Mesothelial cell of epicardium (in vitro differentiated cells): Measurements from ENCODE around the gene ORM1. TPM values are rescaled to one million over a fixed set of nuclear protein-coding genes. Genes with fewer than 3 reads are reported as not detected.
A peak's percentile ranks its signal among the peaks of the same experiment; 100 is the strongest.

Experiments used
- DNase-seq, 2 experiments: peaks; one replicate each; pipeline ENCODE4 v3.0.0; 2021; ENCODE audit warnings: low spot score in 2 of 2; ENCODE audit not compliant: unreplicated experiment in 2 of 2
- H3K27ac Mint-ChIP-seq: 2 replicates; pipeline ENCODE4 v1.8.0; 2021; ENCODE audit warnings: mixed read lengths
- H3K27me3 Mint-ChIP-seq: 2 replicates; pipeline ENCODE4 v1.8.0; 2021; ENCODE audit warnings: low read depth, mixed read lengths
- H3K36me3 Mint-ChIP-seq: 2 replicates; pipeline ENCODE4 v1.8.0; 2021; ENCODE audit warnings: mixed read lengths
- H3K4me1 Mint-ChIP-seq: 2 replicates; pipeline ENCODE4 v1.8.0; 2021; ENCODE audit warnings: mixed read lengths
- H3K4me3 Mint-ChIP-seq: 2 replicates; pipeline ENCODE4 v1.8.0; 2021; ENCODE audit warnings: mild to moderate bottlenecking, moderate library complexity, mixed read lengths
- H3K9me3 Mint-ChIP-seq: 2 replicates; pipeline ENCODE4 v1.8.0; 2021; ENCODE audit warnings: mixed read lengths
- CTCF ChIP-seq: fragments of 200-600 bp; sonication (generic); IDR thresholded peaks from one replicate; pipeline ENCODE4 v1.5.0; 2021; ENCODE audit warnings: antibody characterized with exemption; ENCODE audit not compliant: unreplicated experiment
- total RNA-seq: library from RNA; stranded (reverse); gene quantifications from 3 replicates; pipeline ENCODE4 v1.2.1, GENCODE V29; 2021

The ORM1 gene
- total RNA-seq, 1 donor from 2014 or later = not detected

DNA sequence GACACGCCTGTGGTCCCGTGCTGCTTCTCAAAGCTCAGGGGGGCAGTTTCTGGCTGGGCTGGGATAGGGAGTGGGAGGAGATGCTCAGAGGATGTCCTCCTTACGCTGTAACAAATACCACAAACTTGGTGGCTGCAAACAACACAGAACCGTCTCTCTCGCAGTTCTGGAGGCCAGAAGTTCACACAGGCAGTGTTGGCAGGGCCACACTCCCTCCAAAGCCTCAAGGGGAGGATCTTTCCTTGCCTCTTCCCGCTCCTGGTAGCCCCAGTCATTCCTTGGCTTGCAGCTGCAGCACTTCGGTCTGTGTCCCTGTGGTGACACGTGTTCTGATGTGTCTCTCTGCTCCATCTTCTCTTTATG, 10.4 kb upstream of the ORM1 start:
- DNase-seq = peak in 1 of 2 experiments; percentile 24
- H3K4me3 Mint-ChIP-seq = no peak overlapping the region
- no peaks in the 10 kb centered on the region for H3K9me3 Mint-ChIP-seq
- no peak for TF ChIP-seq CTCF
- H3K27ac Mint-ChIP-seq = no peak overlapping the region
- H3K4me1 Mint-ChIP-seq = no peaks in the 10 kb centered on the region
- peaks cover 23% of the 10 kb centered on the region for H3K36me3 Mint-ChIP-seq
- H3K27me3 Mint-ChIP-seq = no peaks in the 10 kb centered on the region

GRCh38 chr9:114313186-114313585, 9.7 kb upstream of the ORM1 start:
- no peaks in the 10 kb centered on the region for H3K4me1 Mint-ChIP-seq
- no peak for TF ChIP-seq CTCF
- H3K27ac Mint-ChIP-seq = no peak overlapping the region
- H3K4me3 Mint-ChIP-seq = no peak overlapping the region
- H3K36me3 Mint-ChIP-seq = peaks cover 20% of the 10 kb centered on the region
- H3K27me3 Mint-ChIP-seq = no peaks in the 10 kb centered on the region
- DNase-seq = no peak
- no peaks in the 10 kb centered on the region for H3K9me3 Mint-ChIP-seq

- TF ChIP-seq CTCF = no peak
- DNase-seq = peak in 1 of 2 experiments; percentile 22
- Mint-ChIP-seq H3K9me3 (no peaks in the 10 kb centered on the region), H3K4me1 (no peaks in the 10 kb centered on the region), H3K36me3 (peaks cover 20% of the 10 kb centered on the region), H3K4me3 (no peak overlapping the region), H3K27me3 (no peaks in the 10 kb centered on the region), H3K27ac (no peak overlapping the region)
These were observed 8.5 kb upstream of the ORM1 start for GRCh38 chr9:114314256-114314867.

- no peak overlapping the region for H3K27ac Mint-ChIP-seq
- no peaks in the 10 kb centered on the region for H3K27me3 Mint-ChIP-seq
- no peak for TF ChIP-seq CTCF
- no peak overlapping the region for H3K4me3 Mint-ChIP-seq
- peak in 1 of 2 experiments; percentile 26 for DNase-seq
- H3K9me3 Mint-ChIP-seq = no peaks in the 10 kb centered on the region
- no peaks in the 10 kb centered on the region for H3K4me1 Mint-ChIP-seq
- peaks cover 15% of the 10 kb centered on the region for H3K36me3 Mint-ChIP-seq
These were observed 7.8 kb upstream of the ORM1 start for GRCh38 chr9:114314881-114315722.

DNA sequence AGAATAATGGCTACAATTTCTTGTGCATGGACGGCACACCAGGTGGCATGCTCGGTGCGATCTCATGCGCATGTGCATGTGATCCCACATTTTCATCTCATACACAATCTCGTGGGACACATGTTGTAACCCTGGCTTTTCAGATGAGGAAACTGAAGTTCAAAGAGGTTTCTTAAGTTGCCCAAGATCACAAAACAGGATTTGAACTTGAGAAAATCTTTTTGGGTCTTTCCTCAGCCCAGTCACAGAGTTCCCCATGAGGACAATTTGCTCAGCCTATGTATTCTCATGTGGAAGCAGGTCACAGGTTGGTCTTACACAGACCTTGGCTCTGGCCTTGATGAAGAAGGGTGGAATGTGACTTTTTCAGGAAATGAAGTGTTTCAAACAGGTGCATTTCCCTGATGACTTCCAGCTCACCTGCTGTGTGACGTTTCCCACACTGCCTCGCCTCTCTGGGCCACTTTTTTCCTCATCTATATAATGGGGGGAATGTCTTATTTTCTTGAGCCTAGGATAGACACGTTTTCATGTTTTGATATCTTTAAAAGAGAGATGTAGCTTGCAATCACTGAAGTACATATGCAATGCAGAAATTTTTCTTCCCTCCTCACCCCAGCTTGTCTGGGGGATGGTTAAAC, 7.1 kb upstream of the ORM1 start:
- no peak overlapping the region for H3K27ac Mint-ChIP-seq
- TF ChIP-seq CTCF = no peak
- peaks cover 15% of the 10 kb centered on the region for H3K36me3 Mint-ChIP-seq
- H3K27me3 Mint-ChIP-seq = no peaks in the 10 kb centered on the region
- H3K9me3 Mint-ChIP-seq = no peaks in the 10 kb centered on the region
- no peak for DNase-seq
- no peak overlapping the region for H3K4me3 Mint-ChIP-seq
- no peaks in the 10 kb centered on the region for H3K4me1 Mint-ChIP-seq
